HepG2 (cell line): Measurements from ENCODE around the gene INHBA. TPM values are rescaled to one million over a fixed set of nuclear protein-coding genes. Genes with fewer than 3 reads are reported as not detected.

ENCODE experiments used
- ATAC-seq: fragments of 200-7000 bp; cut with Tn5 transposase; 3 replicates; pipeline ENCODE4 v1.9.1; 2020; ENCODE audit warnings: mild to moderate bottlenecking, moderate library complexity
- BruUV-seq: library from RNA; stranded (reverse); fragments of 400-500 nt; replicated peaks from 2 replicates; lab custom pipeline; 2021; lab: Mats Ljungman, UMichigan
- CTCF ChIA-PET: fragments of 300-600 bp; formaldehyde crosslinking; extraction: SDS; loops from one replicate; lab custom pipeline; 2021; ENCODE audit warnings: low total read pairs, inconsistent platforms, low intra/inter-chr PET ratio; lab: Yijun Ruan, JAX
- POLR2A ChIA-PET: fragments of 350-600 bp; sonication (Branson Sonifier 250); formaldehyde crosslinking; loops from one replicate; lab custom pipeline; 2020; ENCODE audit warnings: antibody characterized with exemption, inconsistent platforms; lab: Yijun Ruan, JAX
- DNase-seq: peaks from one replicate; pipeline ENCODE4 v3.0.0-alpha.2; 2015; ENCODE audit warnings: low spot score
- FAIRE-seq: peaks from 3 replicates; lab custom pipeline; 2011; peaks lifted over from hg19 to GRCh38; lab: Jason Lieb, UNC
- H2AFZ ChIP-seq: one replicate; pipeline ENCODE4 v1.6.1; 2011; ENCODE audit warnings: low read length, inconsistent platforms
- H3K27ac ChIP-seq: fragments of 300-600 bp; 3 replicates; pipeline ENCODE4 v1.8.0; 2011; ENCODE audit warnings: mixed run types, mild to moderate bottlenecking, mixed read lengths, low read length, inconsistent platforms; ENCODE audit not compliant: insufficient read depth; ENCODE audit errors: extremely low read length
- H3K27me3 ChIP-seq, 2 experiments: fragments of 200-600 bp in 1 of 2; 2 replicates in 1 of 2; 3 replicates in 1 of 2; pipeline versions ENCODE4 v1.6.0 to v1.8.0; 2011; ENCODE audit warnings: low read length in 2 of 2, mild to moderate bottlenecking in 2 of 2, moderate library complexity in 2 of 2, inconsistent platforms in 1 of 2; ENCODE audit not compliant: insufficient read depth in 2 of 2, control insufficient read depth in 1 of 2
- H3K36me3 ChIP-seq, 2 experiments: fragments of 200-600 bp in 1 of 2; replicated peaks in 1 of 2; 2 replicates in 1 of 2; 3 replicates in 1 of 2; pipeline versions ENCODE4 v1.5.1 to v1.8.0; 2011; ENCODE audit warnings: low read length in 2 of 2, inconsistent platforms in 1 of 2; ENCODE audit not compliant: insufficient read depth in 2 of 2, control insufficient read depth in 1 of 2
- H3K4me1 ChIP-seq: 2 replicates; pipeline ENCODE4 v1.5.1; 2012; ENCODE audit warnings: low read length, inconsistent platforms; ENCODE audit not compliant: insufficient read depth
- H3K4me2 ChIP-seq: 2 replicates; pipeline ENCODE4 v1.6.0; 2011; ENCODE audit warnings: low read depth, low read length, inconsistent platforms
- H3K4me3 ChIP-seq, 3 experiments: fragments of 200-600 bp in 1 of 3; sonication (generic), shearing (Covaris generic) in 1 of 3; replicated peaks in 1 of 3; 2 replicates each; pipeline ENCODE4 v1.5.1; 2011 to 2016; ENCODE audit warnings: low read length in 3 of 3, inconsistent platforms in 2 of 3, low read depth in 2 of 3, mild to moderate bottlenecking in 2 of 3, control low read depth in 1 of 3, mixed read lengths in 1 of 3; ENCODE audit not compliant: insufficient read depth in 1 of 3
- H3K79me2 ChIP-seq: one replicate; pipeline ENCODE4 v1.6.1; 2011; ENCODE audit warnings: low read length, inconsistent platforms; ENCODE audit not compliant: insufficient read depth
- H3K9ac ChIP-seq: 2 replicates; pipeline ENCODE4 v1.6.0; 2011; ENCODE audit warnings: mild to moderate bottlenecking, low read depth, low read length, inconsistent platforms; ENCODE audit not compliant: insufficient read depth
- H3K9me3 ChIP-seq: 2 replicates; pipeline ENCODE4 v1.5.1; 2012; ENCODE audit warnings: mild to moderate bottlenecking, low read length
- H4K20me1 ChIP-seq: 2 replicates; pipeline ENCODE4 v1.6.0; 2011; ENCODE audit warnings: inconsistent platforms, mild to moderate bottlenecking, low read length, moderate library complexity; ENCODE audit not compliant: insufficient read depth
- EZH2 ChIP-seq: conservative IDR thresholded peaks from 2 replicates; pipeline ENCODE4 v1.6.1; 2012; ENCODE audit warnings: mild to moderate bottlenecking, low read depth, low read length, moderate library complexity
- HBP1 ChIP-seq: IDR thresholded peaks from 2 replicates; pipeline ENCODE4 v1.6.1; 2016; ENCODE audit warnings: low read depth, control low read depth
- HDAC6 ChIP-seq: fragments of 200-600 bp; sonication (generic); IDR thresholded peaks from 2 replicates; pipeline ENCODE4 v1.7.0; 2017; ENCODE audit warnings: mild to moderate bottlenecking, antibody characterized with exemption, low read length, low read depth
- KMT2B ChIP-seq: IDR thresholded peaks from 2 replicates; pipeline ENCODE4 v1.6.1; 2016; ENCODE audit warnings: missing genetic modification reagents, missing compliant biosample characterization
- RBFOX2 ChIP-seq: fragments of 200-400 bp; formaldehyde crosslinking; IDR thresholded peaks from 2 replicates; pipeline ENCODE4 v1.6.1; 2017; ENCODE audit warnings: low read depth, mild to moderate bottlenecking, low read length
- SP2 ChIP-seq: sonication (generic); formaldehyde crosslinking; IDR thresholded peaks from 2 replicates; pipeline ENCODE4 v1.5.1; 2020; ENCODE audit warnings: mild to moderate bottlenecking, missing genetic modification reagents
- TARDBP ChIP-seq: sonication (generic); formaldehyde crosslinking; IDR thresholded peaks from 2 replicates; pipeline ENCODE4 v1.8.0; 2022; ENCODE audit warnings: mild to moderate bottlenecking, missing genetic modification reagents
- ZHX2 ChIP-seq, 2 experiments: sonication (generic) in 1 of 2; formaldehyde crosslinking in 1 of 2; IDR thresholded peaks; 2 replicates each; pipeline versions ENCODE4 v1.6.1 to v1.9.0; 2014 to 2022; ENCODE audit warnings: antibody characterized with exemption in 1 of 2, borderline replicate concordance in 1 of 2, inconsistent platforms in 1 of 2, low read depth in 1 of 2, missing genetic modification reagents in 1 of 2
- ZNF557 ChIP-seq: sonication (generic); formaldehyde crosslinking; IDR thresholded peaks from 2 replicates; pipeline ENCODE4 v1.4.0; 2020; ENCODE audit warnings: missing genetic modification reagents
- WGBS: methylation state at CpG from one replicate; pipeline ENCODE4 v1.1.6; 2017; ENCODE audit warnings: low lambda C conversion rate; 5-methylcytosine and 5-hydroxymethylcytosine counted together
- in situ Hi-C: cut with HindIII; loops from 2 replicates; pipeline ENCODE4 v1.10.0; 2017; ENCODE audit warnings: low pct_unique_long_range_greater_than_20kb; ENCODE audit not compliant: extremely low pct_ligation_motif_present
- intact Hi-C: fragments of 100-400 bp; cut with micrococcal nuclease; formaldehyde crosslinking; loops from one replicate; pipeline ENCODE4 v1.10.0; 2022; ENCODE audit not compliant: unreplicated experiment
- polyA plus RNA-seq, 8 experiments: library from polyadenylated mRNA; depleted of rRNA in 3 of 8; stranded (reverse) in 7 of 8; unstranded in 1 of 8; fragments of >200 nt; fragmentation: Illumina TruSeq in 4 of 8; extraction: Trizol in 4 of 8; gene quantifications; 2 replicates each; pipeline versions ENCODE4 v1.2.1 to v1.2.3, GENCODE V29; 2011 to 2016; ENCODE audit warnings: low read depth in 4 of 8, missing spikeins in 1 of 8, mixed read lengths in 1 of 8; ENCODE audit not compliant: insufficient read depth in 1 of 8
- total RNA-seq, 5 experiments: library from RNA; depleted of rRNA; stranded (reverse); fragments of >200 nt; fragmentation: Illumina TruSeq; extraction: Trizol; gene quantifications; 2 replicates each; pipeline ENCODE4 v1.2.3, GENCODE V29; 2016; ENCODE audit warnings: low read depth in 1 of 5
- TF ChIP-seq, protein P1 (sequence below): sonication (generic); formaldehyde crosslinking; conservative IDR thresholded peaks from 2 replicates; pipeline ENCODE4 v1.4.0; 2020; ENCODE audit warnings: missing genetic modification reagents
- TF ChIP-seq, protein P2 (sequence below): sonication (generic); formaldehyde crosslinking; IDR thresholded peaks from 2 replicates; pipeline ENCODE4 v1.4.0; 2020; ENCODE audit warnings: missing genetic modification reagents

The INHBA gene
- total and polyA plus RNA-seq, 2 of the 13 experiments (the other 11 are each of a cell fraction or from before 2014, with no cell fraction given) = not detected

- FAIRE-seq = no peak
- ATAC-seq = no peak
- no peaks in the 10 kb centered on the region for H3K79me2 ChIP-seq
- in situ Hi-C loops (loop anchor here (25.0 kb wide), 1 partner anchor 1478 kb away; no protein-coding TSS in a partner anchor), intact Hi-C loops (no loop called here)
- no peak overlapping the region for H3K9ac ChIP-seq
- DNase-seq = no peak
- no peaks in the 10 kb centered on the region for H3K36me3 ChIP-seq
- H3K9me3 ChIP-seq = no peaks in the 10 kb centered on the region
- H4K20me1 ChIP-seq = no peaks in the 10 kb centered on the region
- H2AFZ ChIP-seq = no peak overlapping the region
- 13% methylated on average over 8 of the region's 8 CpGs for WGBS
- H3K27me3 ChIP-seq = 0 out of 5 replicates have a peak, but pooled peaks cover 0 to 4% of the 10 kb centered on the region in 2 experiments
- POLR2A ChIA-PET = no interaction called here
- BruUV-seq = no TSS peak
- no peaks in the 10 kb centered on the region for H3K4me1 ChIP-seq
- CTCF ChIA-PET = no interaction called here
- H3K27ac ChIP-seq = no peak overlapping the region
- no peak overlapping the region for H3K4me3 ChIP-seq
- no peak overlapping the region for H3K4me2 ChIP-seq
- TF ChIP-seq RBFOX2 (no peak), ZHX2 (IDR thresholded peaks at IDR 0.05; ENCODE audit: low read depth) (no peak), ZHX2 (CRISPR knock-in tag; IDR thresholded peaks at IDR 0.05; ENCODE audit: borderline replicate concordance) (no peak), KMT2B (CRISPR knock-in tag) (no peak), HDAC6 (no peak), TARDBP (no peak), EZH2 (no peak), ZNF557 (CRISPR knock-in tag) (no peak), SP2 (CRISPR knock-in tag) (no peak), HBP1 (CRISPR knock-in tag) (no peak)
- TF ChIP-seq, protein P1, sequence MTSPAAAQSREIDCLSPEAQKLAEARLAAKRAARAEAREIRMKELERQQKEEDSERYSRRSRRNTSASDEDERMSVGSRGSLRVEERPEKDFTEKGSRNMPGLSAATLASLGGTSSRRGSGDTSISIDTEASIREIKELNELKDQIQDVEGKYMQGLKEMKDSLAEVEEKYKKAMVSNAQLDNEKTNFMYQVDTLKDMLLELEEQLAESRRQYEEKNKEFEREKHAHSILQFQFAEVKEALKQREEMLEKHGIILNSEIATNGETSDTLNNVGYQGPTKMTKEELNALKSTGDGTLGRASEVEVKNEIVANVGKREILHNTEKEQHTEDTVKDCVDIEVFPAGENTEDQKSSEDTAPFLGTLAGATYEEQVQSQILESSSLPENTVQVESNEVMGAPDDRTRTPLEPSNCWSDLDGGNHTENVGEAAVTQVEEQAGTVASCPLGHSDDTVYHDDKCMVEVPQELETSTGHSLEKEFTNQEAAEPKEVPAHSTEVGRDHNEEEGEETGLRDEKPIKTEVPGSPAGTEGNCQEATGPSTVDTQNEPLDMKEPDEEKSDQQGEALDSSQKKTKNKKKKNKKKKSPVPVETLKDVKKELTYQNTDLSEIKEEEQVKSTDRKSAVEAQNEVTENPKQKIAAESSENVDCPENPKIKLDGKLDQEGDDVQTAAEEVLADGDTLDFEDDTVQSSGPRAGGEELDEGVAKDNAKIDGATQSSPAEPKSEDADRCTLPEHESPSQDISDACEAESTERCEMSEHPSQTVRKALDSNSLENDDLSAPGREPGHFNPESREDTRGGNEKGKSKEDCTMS = no peak
- TF ChIP-seq, protein P2, sequence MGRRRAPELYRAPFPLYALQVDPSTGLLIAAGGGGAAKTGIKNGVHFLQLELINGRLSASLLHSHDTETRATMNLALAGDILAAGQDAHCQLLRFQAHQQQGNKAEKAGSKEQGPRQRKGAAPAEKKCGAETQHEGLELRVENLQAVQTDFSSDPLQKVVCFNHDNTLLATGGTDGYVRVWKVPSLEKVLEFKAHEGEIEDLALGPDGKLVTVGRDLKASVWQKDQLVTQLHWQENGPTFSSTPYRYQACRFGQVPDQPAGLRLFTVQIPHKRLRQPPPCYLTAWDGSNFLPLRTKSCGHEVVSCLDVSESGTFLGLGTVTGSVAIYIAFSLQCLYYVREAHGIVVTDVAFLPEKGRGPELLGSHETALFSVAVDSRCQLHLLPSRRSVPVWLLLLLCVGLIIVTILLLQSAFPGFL (CRISPR knock-in tag) = no peak
Measured at GRCh38 chr7:41715000-41715399, 12.1 kb upstream of the INHBA start.
